ENCODE results near the gene NDUFA13. TPM values are rescaled to one million over a fixed set of nuclear protein-coding genes. Genes with fewer than 3 reads are reported as not detected.
"Not testable (repeated sequence)": the region's sequence is repeated elsewhere in the genome, so short reads cannot be mapped to it uniquely, and the experiment has no call there.

The NDUFA13 gene
- total RNA-seq, 1 experiment from 2014 or later: 354 TPM

DNA sequence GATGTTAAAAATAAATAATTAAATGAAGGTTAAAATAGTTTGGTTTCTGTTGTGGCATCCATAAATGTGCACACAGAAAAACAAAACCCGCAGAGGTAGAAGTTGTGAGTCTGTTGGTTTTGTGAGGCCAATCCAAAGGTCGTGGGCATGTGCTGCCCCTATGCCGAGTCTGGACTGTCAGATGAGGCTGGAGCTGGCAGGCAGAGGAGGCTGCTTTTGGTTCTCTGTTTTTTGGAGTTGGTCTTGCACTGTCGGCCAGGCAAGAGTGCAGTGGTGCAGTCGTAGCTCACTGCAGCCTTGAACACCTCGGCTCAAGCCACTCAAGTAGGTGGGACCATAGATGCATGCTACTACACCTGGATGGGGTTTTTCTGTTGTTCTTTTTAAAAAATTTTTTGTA lies 44.3 kb upstream of the NDUFA13 start:
- Mint-ChIP-seq H3K27me3 (ENCODE audit: insufficient read depth, unreplicated experiment) (no peaks in the 10 kb centered on the region), H3K36me3 (ENCODE audit: insufficient read depth, unreplicated experiment) (peaks cover 33% of the 10 kb centered on the region), H3K4me3 (ENCODE audit: unreplicated experiment) (no peak overlapping the region), H3K9me3 (ENCODE audit: unreplicated experiment) (no peaks in the 10 kb centered on the region), H3K4me1 (ENCODE audit: insufficient read depth, unreplicated experiment) (peaks cover 4% of the 10 kb centered on the region), H3K27ac (ENCODE audit: low read depth, unreplicated experiment) (no peak overlapping the region)
- CTCF ChIA-PET: interaction anchor here (0.8 kb wide), 1 partner anchor 18 kb away, joined by 3 read pairs; no protein-coding TSS in a partner anchor
- no TSS peak for BruUV-seq (replicated peaks)
- intact Hi-C loops (cut with micrococcal nuclease): no loop called here
- no peak for TF ChIP-seq CTCF (IDR thresholded peaks at IDR 0.05; ENCODE audit: unreplicated experiment)
- POLR2A ChIA-PET: no interaction called here
- no peak for DNase-seq (ENCODE audit: unreplicated experiment)

GRCh38 chr19:19472106-19472505 lies 43.9 kb upstream of the NDUFA13 start:
- BruUV-seq (replicated peaks); intact Hi-C loops (cut with micrococcal nuclease): not testable (repeated sequence)
- CTCF ChIA-PET: interaction anchor here (0.8 kb wide), 1 partner anchor 18 kb away, joined by 3 read pairs; no protein-coding TSS in a partner anchor

GRCh38 chr19:19475015-19475765 lies 40.8 kb upstream of the NDUFA13 start:
- peaks cover 4% of the 10 kb centered on the region for H3K4me1 Mint-ChIP-seq (ENCODE audit: insufficient read depth, unreplicated experiment)
- CTCF ChIA-PET: interaction anchor here (0.6 to 2.3 kb wide), 5 partner anchors 15 to 113 kb away, joined by 3 to 16 read pairs (median 4); no protein-coding TSS in a partner anchor
- no peaks in the 10 kb centered on the region for H3K27me3 Mint-ChIP-seq (ENCODE audit: insufficient read depth, unreplicated experiment)

More at GRCh38 chr19:19472106-19472505, 43.9 kb upstream of the NDUFA13 start:
- POLR2A ChIA-PET: interaction anchor here (0.6 kb wide), 1 partner anchor 16 kb away, joined by 3 read pairs; no protein-coding TSS in a partner anchor
- not testable (repeated sequence) for H3K9me3 Mint-ChIP-seq (ENCODE audit: unreplicated experiment); DNase-seq (ENCODE audit: unreplicated experiment); H3K27ac Mint-ChIP-seq (ENCODE audit: low read depth, unreplicated experiment); H3K27me3 Mint-ChIP-seq (ENCODE audit: insufficient read depth, unreplicated experiment); H3K4me3 Mint-ChIP-seq (ENCODE audit: unreplicated experiment); H3K4me1 Mint-ChIP-seq (ENCODE audit: insufficient read depth, unreplicated experiment)
- peaks cover 31% of the 10 kb centered on the region for H3K36me3 Mint-ChIP-seq (ENCODE audit: insufficient read depth, unreplicated experiment)

More at GRCh38 chr19:19475015-19475765, 40.8 kb upstream of the NDUFA13 start:
- no peak overlapping the region for H3K4me3 Mint-ChIP-seq (ENCODE audit: unreplicated experiment)
- POLR2A ChIA-PET: interaction anchor here (0.6 to 1.0 kb wide), 2 partner anchors 39 to 90 kb away, joined by 3 read pairs; no protein-coding TSS in a partner anchor
- H3K9me3 Mint-ChIP-seq (ENCODE audit: unreplicated experiment): no peaks in the 10 kb centered on the region
- no TSS peak for BruUV-seq (replicated peaks)
- intact Hi-C loops (cut with micrococcal nuclease): no loop called here
- no peak for DNase-seq (ENCODE audit: unreplicated experiment)
- peak overlapping the region; percentile 31 for H3K27ac Mint-ChIP-seq (ENCODE audit: low read depth, unreplicated experiment)
- TF ChIP-seq CTCF (IDR thresholded peaks at IDR 0.05; ENCODE audit: unreplicated experiment): no peak
- peaks cover 17% of the 10 kb centered on the region for H3K36me3 Mint-ChIP-seq (ENCODE audit: insufficient read depth, unreplicated experiment)
